NCI-H345 treated with DMSO at 0.1 percent for 48 hours (cell line): ENCODE results near the gene EFCAB5.
"Not testable (repeated sequence)": the region's sequence is repeated elsewhere in the genome, so short reads cannot be mapped to it uniquely, and the experiment has no call there.

Experiments used
- DNase-seq: peaks from one replicate; lab custom pipeline; 2025; ENCODE audit not compliant: unreplicated experiment; lab: John Stamatoyannopoulos, UW

The EFCAB5 gene

DNA sequence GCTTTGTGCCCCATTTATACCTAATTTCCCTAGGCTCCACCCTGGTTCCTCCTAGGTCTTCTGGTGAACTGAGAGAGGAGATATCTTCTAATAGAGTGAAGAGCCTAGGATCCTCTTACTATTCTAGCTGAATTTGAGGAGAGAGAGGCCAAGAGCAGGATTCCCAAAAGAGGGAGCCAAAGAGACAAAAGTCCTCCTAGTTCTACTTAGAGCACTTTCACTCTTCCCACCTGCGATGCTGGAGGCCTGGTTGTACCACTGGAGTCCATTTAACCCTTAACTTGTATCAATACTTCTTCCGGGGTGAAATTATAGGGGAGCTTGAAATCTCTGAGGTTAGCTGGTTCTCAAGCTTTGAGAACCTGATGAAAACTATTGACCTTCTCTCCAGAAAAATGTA, 8.1 kb upstream of the EFCAB5 start:
- DNase-seq, result no peak

DNA sequence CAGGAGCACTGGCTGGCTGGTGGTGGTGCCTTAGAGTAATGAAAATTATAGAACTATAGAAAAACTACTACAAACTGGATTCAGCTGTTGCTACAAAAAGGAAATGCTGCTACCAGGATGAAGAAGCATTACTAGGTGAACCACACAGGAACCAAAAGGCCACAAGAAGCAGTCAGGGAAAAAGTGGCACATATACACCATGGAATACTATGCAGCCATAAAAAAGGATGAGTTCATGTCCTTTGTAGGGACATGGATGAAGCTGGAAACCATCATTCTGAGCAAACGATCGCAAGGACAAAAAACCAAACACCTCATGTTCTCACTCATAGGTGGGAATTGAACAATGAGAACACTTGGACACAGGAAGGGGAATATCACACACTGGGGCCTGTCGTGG, 5.5 kb upstream of the EFCAB5 start:
- DNase-seq, result not testable (repeated sequence)

- DNase-seq, result no peak
Measured at GRCh38 chr17:29936724-29937123, 4.7 kb upstream of the EFCAB5 start.

DNA sequence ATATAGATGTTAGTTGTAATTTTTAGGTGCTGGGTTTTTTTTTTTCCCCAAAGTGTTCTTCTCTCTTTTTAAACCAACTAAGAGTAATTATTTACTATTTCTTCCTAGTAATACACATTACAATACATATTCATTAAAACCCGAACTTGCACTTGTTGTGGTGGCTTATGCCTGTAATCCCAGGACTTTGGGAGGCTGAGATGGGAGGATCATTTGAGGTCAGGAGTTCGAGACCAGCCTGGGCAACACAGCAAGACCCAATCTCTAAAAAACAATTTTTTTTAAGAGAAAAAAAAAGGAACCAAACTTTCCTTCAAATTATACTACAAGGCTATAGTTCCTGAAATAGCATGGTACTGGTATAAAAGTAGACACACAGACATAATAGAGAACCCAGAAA, 3.8 kb downstream of the EFCAB5 start:
- DNase-seq, result no peak

- no peak for DNase-seq
Measured at GRCh38 chr17:29948448-29949215, 7.2 kb downstream of the EFCAB5 start.

GRCh38 chr17:29949696-29950095, 8.3 kb downstream of the EFCAB5 start:
- peak; percentile 48 for DNase-seq

DNA sequence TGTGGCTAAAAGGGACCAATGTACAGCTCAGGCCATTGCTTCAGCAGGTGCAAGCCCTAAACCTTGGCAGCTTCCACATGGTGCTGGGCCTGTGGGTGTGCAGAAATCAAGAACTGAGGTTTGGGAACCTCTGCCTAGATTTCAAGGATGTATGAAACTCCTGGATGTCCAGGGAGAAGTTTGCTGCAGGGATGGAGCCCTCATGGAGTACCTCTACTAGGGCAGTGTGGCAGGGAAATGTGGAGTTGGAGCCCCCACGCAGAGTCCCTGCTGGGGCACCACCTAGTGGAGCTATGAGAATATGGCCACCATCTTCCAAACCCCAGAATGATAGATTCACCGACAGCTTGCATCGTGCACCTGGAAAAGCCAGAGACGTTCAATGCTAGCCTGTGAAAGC, 13.0 kb downstream of the EFCAB5 start:
- DNase-seq, result no peak

- no peak for DNase-seq
Measured at GRCh38 chr17:29956225-29956624, 14.8 kb downstream of the EFCAB5 start.

DNA sequence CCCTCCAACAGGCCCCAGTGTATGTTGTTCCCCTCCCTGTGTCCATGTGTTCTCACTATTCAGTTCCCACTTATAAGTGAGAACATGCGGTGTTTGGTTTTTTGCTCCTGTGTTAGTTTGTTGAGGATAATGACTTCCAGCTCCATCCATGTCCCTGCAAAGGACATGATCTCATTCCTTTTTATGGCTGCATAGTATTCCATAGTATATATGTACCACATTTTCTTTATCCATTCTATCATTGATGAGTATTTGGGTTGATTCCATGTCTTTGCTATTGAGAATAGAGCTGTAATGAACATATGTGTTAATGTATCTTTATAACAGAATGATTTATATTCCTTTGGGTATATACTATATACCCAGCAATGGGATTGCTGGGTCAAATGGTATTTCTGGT, 16.1 kb downstream of the EFCAB5 start:
- DNase-seq, result not testable (repeated sequence)

GRCh38 chr17:29958947-29959657, 17.7 kb downstream of the EFCAB5 start:
- DNase-seq, result no peak

GRCh38 chr17:29959658-29960337, 18.4 kb downstream of the EFCAB5 start:
- no peak for DNase-seq

DNA sequence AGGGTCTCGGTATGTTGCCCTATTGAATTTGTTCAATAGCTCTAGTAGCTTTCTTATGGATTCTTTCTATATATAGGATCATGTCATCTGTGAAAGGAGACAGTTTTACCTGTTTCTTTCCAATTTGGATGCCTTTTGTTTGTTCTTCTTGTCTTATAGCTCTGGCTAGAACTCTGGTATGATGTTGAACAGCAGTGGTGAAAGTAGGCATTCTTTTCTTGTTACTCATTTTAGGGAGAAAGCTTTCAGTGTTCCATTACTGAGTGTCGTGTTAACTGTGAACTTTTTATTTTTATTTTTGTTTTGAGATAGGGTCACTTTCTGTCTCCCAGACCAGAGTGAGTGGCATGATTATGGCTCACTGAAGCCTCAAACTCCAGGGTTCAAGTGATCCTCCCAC, 21.2 kb downstream of the EFCAB5 start:
- no peak for DNase-seq

DNA sequence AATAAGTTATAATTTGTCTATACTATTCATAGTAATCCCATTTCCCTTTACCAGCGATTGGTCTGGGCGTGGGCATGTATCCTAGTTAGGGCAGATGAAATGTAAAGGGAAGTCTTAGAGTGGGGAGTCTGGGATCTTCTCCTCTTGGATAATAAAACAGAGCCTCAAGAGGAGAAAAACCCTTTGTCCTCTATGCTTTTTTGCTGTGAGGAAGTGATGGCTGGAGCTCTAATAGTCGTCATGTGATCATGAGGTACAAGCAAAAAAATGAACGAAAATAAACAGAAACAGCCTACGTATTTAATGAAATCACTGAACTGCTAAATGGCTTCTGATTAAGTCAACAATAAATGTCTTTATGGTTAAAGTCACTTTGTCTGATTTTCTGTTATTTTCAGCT, 26.8 kb downstream of the EFCAB5 start:
- no peak for DNase-seq

DNA sequence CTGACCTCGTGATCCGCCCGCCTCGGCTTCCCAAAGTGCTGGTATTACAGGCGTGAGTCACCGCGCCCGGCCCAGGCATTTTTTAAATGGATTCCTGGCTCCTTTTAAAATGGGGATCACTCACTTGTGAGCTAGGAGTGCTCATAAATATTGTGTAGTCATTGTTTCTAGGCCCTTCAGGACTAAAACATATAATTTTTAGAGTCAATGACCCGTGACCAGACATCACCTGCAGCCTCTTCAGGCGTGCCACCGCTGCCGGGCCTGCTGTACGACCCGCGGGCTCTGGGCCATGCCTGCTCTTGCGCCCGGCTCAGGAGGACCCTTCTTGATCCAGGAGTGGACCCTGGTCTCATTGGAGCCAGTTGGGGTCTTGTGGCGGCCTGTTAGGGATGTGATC, 30.8 kb downstream of the EFCAB5 start:
- no peak for DNase-seq

DNA sequence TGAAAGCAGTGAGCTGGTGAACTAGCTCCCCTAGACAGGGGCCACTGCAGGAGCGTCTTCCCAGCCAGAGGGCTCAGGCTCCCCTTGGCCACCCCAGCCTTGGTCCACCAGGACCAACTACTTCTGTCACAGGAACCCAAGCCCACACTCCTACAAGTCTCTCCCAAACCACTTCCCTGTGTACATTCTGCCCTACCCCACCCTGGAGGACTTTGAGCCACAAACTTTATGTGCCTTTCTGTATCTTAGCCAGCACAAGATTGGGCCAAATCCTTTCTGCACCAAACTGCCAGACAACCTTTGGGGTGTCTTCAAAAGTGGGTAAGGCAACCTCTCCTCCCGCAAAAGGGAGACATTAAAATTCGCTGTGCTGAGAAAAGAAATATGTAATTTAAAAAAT, 31.6 kb downstream of the EFCAB5 start:
- DNase-seq, result no peak

DNA sequence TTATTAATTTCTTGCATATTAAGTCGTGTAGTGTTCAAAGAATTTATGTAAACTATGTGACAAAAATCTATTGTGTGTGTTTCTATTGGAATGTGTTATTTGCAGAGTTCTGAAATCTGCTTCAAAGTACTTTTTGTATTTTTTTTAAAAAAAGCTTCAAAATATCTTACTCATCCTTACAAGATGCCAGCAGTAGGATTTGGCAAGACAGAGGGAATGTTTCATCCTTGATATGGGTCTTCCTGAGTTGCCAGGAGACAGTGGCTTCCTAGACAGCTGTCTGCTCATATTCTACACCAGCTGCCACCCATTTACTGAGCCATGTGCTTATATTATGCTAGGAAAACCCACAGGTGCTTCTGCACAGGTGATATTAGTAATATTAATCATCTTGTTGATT, 36.4 kb downstream of the EFCAB5 start:
- DNase-seq, result no peak

GRCh38 chr17:29980261-29980660, 38.8 kb downstream of the EFCAB5 start:
- no peak for DNase-seq

DNA sequence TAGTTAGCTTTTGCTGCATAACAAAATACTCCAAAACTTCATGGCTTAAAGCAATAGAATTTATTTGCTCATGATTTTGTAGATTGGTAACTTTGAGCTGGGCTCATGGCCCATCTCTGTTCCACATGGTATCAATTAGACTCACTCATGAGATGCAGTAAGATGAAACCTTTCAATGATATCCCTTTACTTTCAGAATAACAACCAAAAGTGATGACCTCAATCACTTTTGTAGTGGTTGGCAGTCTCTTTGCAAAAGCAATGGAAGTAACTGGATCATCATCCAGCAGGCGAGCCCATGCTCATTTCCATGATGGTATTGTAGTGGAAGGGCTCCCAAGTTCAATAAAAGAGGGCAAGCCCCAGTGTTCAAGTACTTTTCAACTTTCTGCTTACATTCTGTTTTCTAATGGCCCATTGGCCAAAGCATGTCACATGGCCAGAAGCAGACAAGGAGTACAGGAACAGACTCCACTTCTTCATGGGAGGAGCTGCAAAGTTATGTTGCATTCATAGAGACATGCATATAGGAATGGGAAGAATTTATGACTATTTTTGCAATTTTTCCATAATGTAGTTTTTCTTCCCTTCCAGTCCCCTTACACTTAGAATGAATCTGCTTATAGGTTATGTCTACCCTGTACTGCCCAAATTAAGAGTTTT, 41.7 kb downstream of the EFCAB5 start:
- no peak for DNase-seq

DNA sequence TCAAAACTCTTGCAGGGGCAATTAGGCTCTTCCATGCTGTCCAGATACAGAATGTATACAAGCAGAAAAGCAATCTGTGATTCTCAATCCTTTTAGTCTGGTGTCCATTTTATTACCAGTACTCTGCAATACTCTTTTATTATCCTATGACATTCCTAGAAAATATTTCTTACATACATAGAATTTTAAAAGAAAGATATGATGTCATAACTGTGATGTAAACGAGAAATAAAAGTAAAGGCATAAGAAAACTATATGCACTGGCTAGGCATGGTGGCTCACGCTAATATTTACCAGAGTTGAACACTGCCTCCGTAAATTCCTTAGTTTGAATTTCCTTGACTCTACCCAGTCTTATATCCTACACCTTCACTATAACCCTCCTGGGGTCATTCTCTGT, 55.0 kb downstream of the EFCAB5 start:
- DNase-seq, result no peak

DNA sequence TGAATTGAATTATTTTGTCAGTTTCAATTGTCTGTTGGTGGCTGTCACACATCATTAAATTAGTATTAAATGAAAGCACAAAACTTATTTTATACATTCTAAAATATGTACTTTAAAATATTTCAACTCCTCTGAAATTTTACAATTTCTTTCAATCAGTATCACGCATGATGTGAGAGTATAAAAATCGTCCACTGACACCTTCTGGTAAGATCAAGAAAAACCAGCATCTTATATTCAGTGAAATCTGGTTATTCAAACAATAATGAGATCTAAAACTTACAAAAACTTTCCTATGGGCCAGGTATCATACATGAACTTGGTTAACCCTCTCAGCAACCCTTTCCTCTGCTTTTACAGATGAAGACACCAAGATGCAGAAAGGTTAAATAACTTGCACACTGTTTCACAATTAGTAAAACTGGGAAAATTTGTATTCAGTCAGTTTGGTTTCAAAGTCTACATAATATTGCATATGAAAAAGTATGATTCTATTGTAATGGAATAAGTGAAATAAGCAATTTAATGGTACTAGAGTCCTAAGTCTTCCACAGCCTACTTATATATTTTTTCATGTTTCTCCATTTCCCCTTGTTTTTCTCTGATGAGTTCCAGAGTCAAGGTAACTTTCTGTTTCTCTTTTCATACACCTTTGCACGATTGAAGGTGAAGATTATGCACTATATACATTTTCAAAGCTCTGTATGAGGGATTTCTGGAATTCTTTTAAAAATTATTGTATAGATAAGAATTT, 58.7 kb downstream of the EFCAB5 start:
- DNase-seq, result no peak

- DNase-seq, result no peak
Measured at GRCh38 chr17:30000755-30001257, 59.4 kb downstream of the EFCAB5 start.
